B cell (primary cell): ENCODE results near the gene MMP23B. TPM values are rescaled to one million over a fixed set of nuclear protein-coding genes. Genes with fewer than 3 reads are reported as not detected.
A peak's percentile ranks its signal among the peaks of the same experiment; 100 is the strongest.

Experiments
- ATAC-seq: fragments of 200-7000 bp; cut with Tn5 transposase; one replicate; pipeline ENCODE4 v1.10.0; 2021; ENCODE audit warnings: low read depth, mild to moderate bottlenecking, moderate number of reproducible peaks, moderate library complexity
- CTCF ChIA-PET: fragments of 350-600 bp; sonication (Branson Sonifier 250); formaldehyde crosslinking; loops from one replicate; lab custom pipeline; 2021; ENCODE audit warnings: antibody characterized with exemption, inconsistent platforms; lab: Charles Lee
- POLR2A ChIA-PET: fragments of 350-600 bp; sonication (Branson Sonifier 250); formaldehyde crosslinking; loops from one replicate; lab custom pipeline; 2021; ENCODE audit warnings: antibody characterized with exemption; lab: Charles Lee
- DNase-seq: peaks from one replicate; pipeline ENCODE4 v3.0.0; 2013
- H2AFZ ChIP-seq: 2 replicates; pipeline ENCODE4 v1.6.1; 2012; ENCODE audit warnings: mild to moderate bottlenecking, low read depth, low read length; ENCODE audit not compliant: insufficient read depth, poor library complexity, severe bottlenecking
- H3K27ac ChIP-seq, 2 donors: 1 replicate in 1 of 2; 2 replicates in 1 of 2; pipeline ENCODE4 v1.5.1; 2012 to 2013; ENCODE audit warnings: low read length in 2 of 2, mild to moderate bottlenecking in 2 of 2, moderate library complexity in 1 of 2
- H3K27me3 ChIP-seq, 4 experiments: fragments of 200-600 bp in 1 of 4; sonication (generic) in 1 of 4; replicated peaks in 1 of 4; 1 replicate in 2 of 4; 2 replicates in 2 of 4; pipeline versions ENCODE4 v1.6.1 to v1.7.0; 2013 to 2016; ENCODE audit warnings: low read length in 3 of 4, mild to moderate bottlenecking in 2 of 4, mixed read lengths in 1 of 4, moderate library complexity in 1 of 4; ENCODE audit not compliant: insufficient read depth in 4 of 4, control insufficient read depth in 3 of 4; ENCODE audit errors: control extremely low read depth in 1 of 4
- H3K36me3 ChIP-seq, 2 experiments: replicated peaks in 1 of 2; 1 replicate in 1 of 2; 2 replicates in 1 of 2; pipeline versions ENCODE4 v1.6.1 to v1.7.1; 2013; ENCODE audit warnings: low read length in 1 of 2; ENCODE audit not compliant: insufficient read depth in 2 of 2, control insufficient read depth in 1 of 2; ENCODE audit errors: control extremely low read depth in 1 of 2, extremely low read depth in 1 of 2
- H3K4me1 ChIP-seq, 2 donors: fragments of 200-600 bp in 1 of 2; sonication (generic) in 1 of 2; 1 replicate in 1 of 2; 2 replicates in 1 of 2; pipeline versions ENCODE4 v1.5.1 to v1.6.1; 2013 to 2017; ENCODE audit warnings: low read length in 2 of 2; ENCODE audit not compliant: control insufficient read depth in 2 of 2, insufficient read depth in 2 of 2
- H3K4me2 ChIP-seq: replicated peaks from 2 replicates; pipeline ENCODE3; 2012; ENCODE audit warnings: mild to moderate bottlenecking, low read depth, low read length; ENCODE audit not compliant: poor library complexity, severe bottlenecking
- H3K4me3 ChIP-seq, 5 experiments: fragments of 200-600 bp in 1 of 5; sonication (generic) in 1 of 5; 1 replicate in 3 of 5; 2 replicates in 2 of 5; pipeline versions ENCODE4 v1.5.1 to v1.7.0; 2011 to 2016; ENCODE audit warnings: low read length in 4 of 5, mild to moderate bottlenecking in 4 of 5, low read depth in 2 of 5, control low read depth in 1 of 5, moderate library complexity in 1 of 5; ENCODE audit not compliant: insufficient read depth in 1 of 5; ENCODE audit errors: control extremely low read depth in 1 of 5, extremely low read depth in 1 of 5
- H3K79me2 ChIP-seq: fragments of 200-600 bp; sonication (generic); one replicate; pipeline ENCODE4 v1.6.0; 2016; ENCODE audit warnings: low read length; ENCODE audit not compliant: control insufficient read depth, insufficient read depth
- H3K9ac ChIP-seq: fragments of 200-600 bp; sonication (generic); 2 replicates; pipeline ENCODE4 v1.6.1; 2017; ENCODE audit warnings: mild to moderate bottlenecking, low read length, moderate library complexity
- H3K9me3 ChIP-seq, 3 donors: one replicate each; pipeline versions ENCODE4 v1.6.1 to v1.7.1; 2013; ENCODE audit warnings: low read length in 2 of 3; ENCODE audit not compliant: control insufficient read depth in 2 of 3, insufficient read depth in 1 of 3; ENCODE audit errors: control extremely low read depth in 1 of 3
- H4K20me1 ChIP-seq: 2 replicates; pipeline ENCODE4 v1.6.0; 2012; ENCODE audit warnings: mild to moderate bottlenecking, low read length; ENCODE audit not compliant: insufficient read depth, control insufficient read depth, poor library complexity, severe bottlenecking
- H3K27ac Mint-ChIP-seq: one replicate; pipeline ENCODE4 v1.8.0; 2021; ENCODE audit warnings: mixed read lengths
- H3K27me3 Mint-ChIP-seq: one replicate; pipeline ENCODE4 v1.8.0; 2021; ENCODE audit warnings: mixed read lengths
- H3K4me1 Mint-ChIP-seq: one replicate; pipeline ENCODE4 v1.8.0; 2021; ENCODE audit warnings: mixed read lengths
- H3K4me3 Mint-ChIP-seq: one replicate; pipeline ENCODE4 v1.8.0; 2021; ENCODE audit warnings: mixed read lengths
- H3K9me3 Mint-ChIP-seq: one replicate; pipeline ENCODE4 v1.8.0; 2022; ENCODE audit warnings: mixed read lengths; ENCODE audit not compliant: insufficient read depth
- CTCF ChIP-seq: fragments of 200-600 bp; IDR thresholded peaks from one replicate; pipeline ENCODE4 v1.8.0; 2022; ENCODE audit warnings: antibody characterized with exemption, mild to moderate bottlenecking
- EZH2 ChIP-seq: IDR thresholded peaks from 2 replicates; pipeline ENCODE4 v1.6.1; 2012; ENCODE audit warnings: borderline replicate concordance, low read depth, mild to moderate bottlenecking, moderate library complexity, low read length; ENCODE audit not compliant: insufficient read depth, poor library complexity, severe bottlenecking
- WGBS: methylation state at CpG from one replicate; pipeline ENCODE4 v1.1.5; 2013; ENCODE audit warnings: missing lambda C conversion rate; ENCODE audit not compliant: insufficient coverage; 5-methylcytosine and 5-hydroxymethylcytosine counted together
- intact Hi-C: fragments of 100-400 bp; cut with micrococcal nuclease; formaldehyde crosslinking; loops from one replicate; pipeline ENCODE4 v1.10.0; 2022
- polyA plus RNA-seq: library from polyadenylated mRNA; depleted of rRNA; stranded (reverse); fragments of >200 nt; gene quantifications from 2 replicates; pipeline ENCODE4 v1.2.3, GENCODE V29; 2012
- total RNA-seq, 2 donors: library from RNA; stranded (reverse); fragments of 120-200 nt in 1 of 2; gene quantifications; 1 replicate in 1 of 2; 2 replicates in 1 of 2; pipeline versions ENCODE4 v1.2.3 to v1.2.4, GENCODE V29; 2013 to 2022

The MMP23B gene
- total and polyA plus RNA-seq, 2 donors (not counting 1 experiment from before 2014, with no cell fraction given), result 1.0 to 1.7 TPM

- Mint-ChIP-seq H3K27ac (peak overlapping the region; percentile 98), H3K27me3 (no peaks in the 10 kb centered on the region), H3K9me3 (no peaks in the 10 kb centered on the region), H3K4me1 (peaks cover 29% of the 10 kb centered on the region), H3K4me3 (peak overlapping the region; percentile 86)
- H4K20me1 ChIP-seq, result peaks cover 28% of the 10 kb centered on the region
- H3K79me2 ChIP-seq, result peaks cover 30% of the 10 kb centered on the region
- H2AFZ ChIP-seq, result peak overlapping the region; percentile 43
- ChIA-PET CTCF (interaction anchor here (0.9 to 1.3 kb wide), 5 partner anchors 9 to 231 kb away, joined by 3 to 4 read pairs (median 3); no protein-coding TSS in a partner anchor), POLR2A (interaction anchor here (0.7 to 1.3 kb wide), 4 partner anchors 59 to 529 kb away, joined by 4 to 5 read pairs (median 4); partner anchors contain the start of gene MIB2)
- H3K9me3 ChIP-seq, result no peaks in the 10 kb centered on the region
- no peaks in the 10 kb centered on the region for H3K27me3 ChIP-seq
- peaks cover 9 to 22% of the 10 kb centered on the region in 2 donors for H3K4me1 ChIP-seq
- peak overlapping the region; percentile 74 to 76 for H3K27ac ChIP-seq
- DNase-seq (peak; percentile 87), ATAC-seq (peak; percentile 75)
- no peak for TF ChIP-seq CTCF
- no peak for TF ChIP-seq EZH2
- peak overlapping the region in 4 of 5 experiments; percentile 35 to 56 (median 47) for H3K4me3 ChIP-seq
- H3K9ac ChIP-seq, result peak overlapping the region; percentile 47
- WGBS, result 3% methylated on average over 30 of the region's 39 CpGs
- H3K4me2 ChIP-seq, result peak overlapping the region; percentile 70
- intact Hi-C loops, result loop anchor here (2.0 to 5.0 kb wide), 2 partner anchors 101 to 106 kb away; partner anchors contain the start of genes NADK and SSU72
- peaks cover 0 to 12% of the 10 kb centered on the region in 2 experiments for H3K36me3 ChIP-seq
Observed at GRCh38 chr1:1677718-1678580, 46.0 kb downstream of the MMP23B start.
